CD8-positive, alpha-beta memory T cell (primary cell): ENCODE data around the gene TSPO. TPM values are rescaled to one million over a fixed set of nuclear protein-coding genes. Genes with fewer than 3 reads are reported as not detected.
A peak's percentile ranks its signal among the peaks of the same experiment; 100 is the strongest.

ENCODE experiments used
- CTCF ChIA-PET: fragments of 350-600 bp; sonication (Branson Sonifier 250); formaldehyde crosslinking; loops from one replicate; lab custom pipeline; 2021; ENCODE audit warnings: antibody characterized with exemption; lab: Charles Lee
- POLR2A ChIA-PET: fragments of 350-600 bp; sonication (Branson Sonifier 250); formaldehyde crosslinking; loops from one replicate; lab custom pipeline; 2021; ENCODE audit warnings: antibody characterized with exemption; lab: Charles Lee
- DNase-seq, 5 donors: peaks; one replicate each; pipeline versions ENCODE4 v3.0.0 to v3.0.0-alpha.2; 2020 to 2022; ENCODE audit warnings: mixed read lengths in 1 of 5
- H3K27ac ChIP-seq: one replicate; pipeline ENCODE4 v1.7.0; 2013; ENCODE audit warnings: low read depth, mild to moderate bottlenecking, low read length, moderate library complexity
- H3K27me3 ChIP-seq: 2 replicates; pipeline ENCODE4 v1.7.0; 2013; ENCODE audit warnings: low read length, mild to moderate bottlenecking; ENCODE audit not compliant: insufficient read depth, poor library complexity, severe bottlenecking
- H3K36me3 ChIP-seq: 2 replicates; pipeline ENCODE4 v1.7.0; 2013; ENCODE audit warnings: mild to moderate bottlenecking, low read length, moderate library complexity; ENCODE audit not compliant: insufficient read depth
- H3K4me1 ChIP-seq: 2 replicates; pipeline ENCODE4 v1.7.0; 2013; ENCODE audit warnings: mild to moderate bottlenecking, low read length, moderate library complexity; ENCODE audit not compliant: insufficient read depth
- H3K4me3 ChIP-seq: 2 replicates; pipeline ENCODE4 v1.7.0; 2013; ENCODE audit warnings: mild to moderate bottlenecking, low read length
- H3K9me3 ChIP-seq: 2 replicates; pipeline ENCODE4 v1.7.0; 2013; ENCODE audit warnings: mild to moderate bottlenecking, low read length
- H3K27ac Mint-ChIP-seq, 8 donors: one replicate each; pipeline ENCODE4 v1.8.0; 2020 to 2021; ENCODE audit warnings: mixed read lengths in 8 of 8, mild to moderate bottlenecking in 6 of 8, inconsistent platforms in 3 of 8, moderate library complexity in 3 of 8
- H3K27me3 Mint-ChIP-seq, 2 donors: one replicate each; pipeline ENCODE4 v1.8.0; 2020 to 2021; ENCODE audit warnings: mixed read lengths in 2 of 2, mild to moderate bottlenecking in 1 of 2, moderate library complexity in 1 of 2
- H3K36me3 Mint-ChIP-seq, 3 donors: one replicate each; pipeline ENCODE4 v1.8.0; 2020 to 2021; ENCODE audit warnings: mixed read lengths in 3 of 3, inconsistent platforms in 1 of 3, mild to moderate bottlenecking in 1 of 3
- H3K4me1 Mint-ChIP-seq, 3 donors: one replicate each; pipeline ENCODE4 v1.8.0; 2020 to 2021; ENCODE audit warnings: mixed read lengths in 3 of 3, inconsistent platforms in 1 of 3, mild to moderate bottlenecking in 1 of 3
- H3K4me3 Mint-ChIP-seq, 7 donors: one replicate each; pipeline ENCODE4 v1.8.0; 2020 to 2021; ENCODE audit warnings: mixed read lengths in 7 of 7, mild to moderate bottlenecking in 6 of 7, moderate library complexity in 4 of 7, inconsistent platforms in 2 of 7
- H3K9me3 Mint-ChIP-seq, 5 donors: one replicate each; pipeline ENCODE4 v1.8.0; 2020 to 2022; ENCODE audit warnings: mixed read lengths in 5 of 5, mild to moderate bottlenecking in 3 of 5, moderate library complexity in 2 of 5, inconsistent platforms in 1 of 5
- polyA plus RNA-seq: library from polyadenylated mRNA; unstranded; fragments of 300-500 nt; fragmentation: Illumina TruSeq; gene quantifications from one replicate; pipeline ENCODE4 v1.2.3, GENCODE V29; 2021
- total RNA-seq, 2 experiments: library from RNA; stranded (reverse); gene quantifications; one replicate each; pipeline ENCODE4 v1.2.3, GENCODE V29; 2021

The TSPO gene
- total and polyA plus RNA-seq, 3 experiments from 2014 or later, result 101 to 328 (median 105) TPM

DNA sequence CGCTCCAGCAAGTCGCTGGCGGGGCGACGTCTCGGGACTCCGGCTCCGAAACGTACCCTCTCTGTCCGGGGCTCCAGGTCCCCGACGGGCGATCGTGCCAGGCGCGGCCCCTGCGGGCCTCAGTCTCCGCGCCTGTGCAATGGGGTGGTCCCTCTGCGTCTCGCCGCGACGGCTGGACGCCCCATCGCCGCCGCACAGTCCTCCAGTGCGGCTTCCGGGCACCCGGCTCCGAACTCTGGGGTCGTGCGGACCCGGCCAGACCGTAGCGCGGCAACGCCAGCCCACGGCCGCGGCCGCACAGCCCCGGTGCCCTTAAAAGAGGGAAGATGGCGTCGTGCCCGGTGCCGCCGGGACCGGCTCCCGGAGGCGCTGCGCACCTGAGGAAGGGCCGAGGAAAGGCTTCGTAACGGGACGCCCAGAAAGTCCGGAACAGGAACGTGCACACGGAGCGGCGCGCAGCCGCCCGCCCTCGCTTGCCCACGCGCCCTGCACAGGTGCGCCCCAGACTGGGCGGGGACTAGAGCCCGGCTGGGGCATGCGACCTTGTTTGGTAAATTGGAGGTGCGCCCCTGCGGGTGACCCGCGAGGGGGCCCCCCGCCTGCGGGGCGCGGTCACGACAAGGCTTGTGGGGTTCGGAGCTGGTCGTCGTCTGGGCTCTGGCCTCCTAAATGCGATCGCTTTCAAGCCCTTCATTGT lies 40.3 kb upstream of the TSPO start:
- H3K27me3 ChIP-seq, result no peaks in the 10 kb centered on the region

DNA sequence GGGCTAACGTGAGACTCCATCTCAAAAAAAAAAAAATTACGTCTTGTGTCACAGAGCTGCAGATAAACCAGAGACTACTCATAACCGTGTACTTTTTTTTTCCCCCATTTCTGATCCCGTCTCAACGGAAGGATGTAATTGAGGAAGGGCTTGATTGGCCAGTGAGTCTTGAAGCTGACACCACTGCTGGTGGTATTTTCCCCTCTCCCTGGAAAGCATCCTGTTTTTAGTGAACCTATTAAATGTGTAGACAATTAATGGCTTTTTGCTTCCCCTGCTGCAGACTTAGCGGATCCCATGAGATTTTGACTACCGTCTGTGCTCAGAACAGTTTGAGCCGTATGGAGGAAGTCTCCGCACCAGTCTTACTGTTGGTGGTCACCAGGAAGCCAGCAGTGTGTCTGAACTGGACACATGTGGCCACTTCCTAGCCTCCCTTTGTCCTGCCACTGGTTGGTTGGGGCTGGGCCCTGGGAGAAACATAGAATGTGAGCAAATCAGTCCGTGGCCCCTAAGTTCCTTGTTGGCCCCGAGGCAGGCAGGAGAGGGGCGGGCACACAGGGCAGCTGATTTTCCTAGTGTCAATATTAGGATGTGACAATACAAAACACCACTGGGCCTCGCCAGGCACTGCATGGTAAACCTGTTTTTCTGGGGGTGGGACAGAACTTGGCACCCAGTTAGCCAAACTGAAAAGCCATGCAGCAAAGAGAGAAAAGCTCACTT lies 37.7 kb upstream of the TSPO start:
- H3K27ac Mint-ChIP-seq, result no peak overlapping the region
- no peak overlapping the region for H3K27ac ChIP-seq
- H3K27me3 ChIP-seq, result no peaks in the 10 kb centered on the region

More for the DNA sequence above, 40.3 kb upstream of the TSPO start:
- Mint-ChIP-seq H3K36me3 (no peaks in the 10 kb centered on the region), H3K27ac (peak overlapping the region in 4 of 8 donors; percentile 19 to 66 (median 53)), H3K4me3 (peak overlapping the region; percentile 74 to 85 (median 79)), H3K27me3 (no peaks in the 10 kb centered on the region), H3K9me3 (no peaks in the 10 kb centered on the region), H3K4me1 (peaks cover 5 to 10% (median 9%) of the 10 kb centered on the region in 3 donors)
- peaks cover 8% of the 10 kb centered on the region for H3K4me1 ChIP-seq
- H3K9me3 ChIP-seq, result no peaks in the 10 kb centered on the region
- no peak overlapping the region for H3K27ac ChIP-seq
- CTCF ChIA-PET, result interaction anchor here (1.1 to 1.2 kb wide), 2 partner anchors 18 to 27 kb away, joined by 3 to 4 read pairs; no protein-coding TSS in a partner anchor
- peak; percentile 24 to 63 (median 38) for DNase-seq
- no peaks in the 10 kb centered on the region for H3K36me3 ChIP-seq
- H3K4me3 ChIP-seq, result peak overlapping the region; percentile 66
- POLR2A ChIA-PET, result interaction anchor here (1.9 kb wide), 1 partner anchor 32 kb away, joined by 5 read pairs; the partner anchor contains the start of gene MCAT

DNA sequence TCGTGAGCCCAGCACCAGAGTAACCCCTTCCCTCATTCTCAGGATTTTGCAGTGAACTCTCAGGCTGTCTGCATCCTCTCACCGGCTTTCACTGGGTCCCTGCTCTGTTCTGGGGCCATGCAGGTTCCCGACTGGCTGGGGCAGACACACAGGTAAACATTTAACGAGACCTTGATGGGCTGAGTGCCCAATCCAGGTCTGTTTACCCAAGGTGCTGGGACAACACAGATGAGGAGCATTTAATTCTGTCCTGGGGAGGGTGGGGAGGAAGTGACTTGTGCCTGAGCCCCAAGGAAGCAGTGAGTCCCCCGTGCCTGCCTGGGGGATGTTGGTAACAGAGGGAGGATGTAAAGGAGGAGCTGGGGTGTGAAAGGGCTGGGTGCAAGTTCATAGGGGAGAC lies 36.4 kb upstream of the TSPO start:
- H3K27me3 Mint-ChIP-seq, result no peaks in the 10 kb centered on the region
- Histone ChIP-seq H3K27ac (no peak overlapping the region), H3K27me3 (no peaks in the 10 kb centered on the region), H3K4me1 (peaks cover 8% of the 10 kb centered on the region), H3K4me3 (no peak overlapping the region), H3K36me3 (no peaks in the 10 kb centered on the region), H3K9me3 (no peaks in the 10 kb centered on the region)
- no peaks in the 10 kb centered on the region for H3K9me3 Mint-ChIP-seq
- no peak for DNase-seq
- no peak overlapping the region for H3K4me3 Mint-ChIP-seq
- no peaks in the 10 kb centered on the region for H3K36me3 Mint-ChIP-seq
- POLR2A ChIA-PET, result no interaction called here
- peak overlapping the region in 1 of 8 donors; percentile 68 for H3K27ac Mint-ChIP-seq
- CTCF ChIA-PET, result no interaction called here
- peaks cover 5 to 10% (median 9%) of the 10 kb centered on the region in 3 donors for H3K4me1 Mint-ChIP-seq

More for the DNA sequence above, 37.7 kb upstream of the TSPO start:
- Mint-ChIP-seq H3K4me1 (peaks cover 5 to 10% (median 9%) of the 10 kb centered on the region in 3 donors), H3K36me3 (no peaks in the 10 kb centered on the region), H3K27me3 (no peaks in the 10 kb centered on the region), H3K9me3 (no peaks in the 10 kb centered on the region), H3K4me3 (peak overlapping the region in 3 of 7 donors; percentile 20 to 48 (median 38))
- CTCF ChIA-PET, result no interaction called here
- H3K36me3 ChIP-seq, result no peaks in the 10 kb centered on the region
- no peak for DNase-seq
- POLR2A ChIA-PET, result no interaction called here
- H3K4me3 ChIP-seq, result no peak overlapping the region
- peaks cover 8% of the 10 kb centered on the region for H3K4me1 ChIP-seq
- no peaks in the 10 kb centered on the region for H3K9me3 ChIP-seq

DNA sequence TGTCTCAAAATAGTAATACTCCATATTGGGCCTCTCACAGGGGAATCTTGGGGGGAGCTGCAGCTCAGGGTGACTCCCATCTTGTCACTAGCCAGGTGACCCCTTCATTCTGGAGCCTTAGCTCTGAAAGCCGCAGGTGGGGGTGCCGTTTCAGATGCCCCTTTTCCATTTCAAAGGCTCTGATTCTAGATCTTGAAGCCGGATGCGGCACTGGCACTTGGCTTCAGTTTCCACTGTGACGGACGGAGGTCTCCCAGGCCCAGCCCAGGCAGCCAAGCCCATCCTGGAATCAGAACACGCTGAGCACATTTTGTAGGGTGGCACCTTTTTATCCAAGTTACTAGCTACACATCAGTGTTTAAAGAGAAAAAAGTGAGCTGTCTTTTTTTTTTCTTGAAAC lies 34.4 kb upstream of the TSPO start:
- Mint-ChIP-seq H3K27me3 (no peaks in the 10 kb centered on the region), H3K4me1 (no peaks in the 10 kb centered on the region), H3K27ac (peak overlapping the region in 1 of 8 donors; percentile 29), H3K9me3 (no peaks in the 10 kb centered on the region), H3K4me3 (no peak overlapping the region), H3K36me3 (no peaks in the 10 kb centered on the region)
- Histone ChIP-seq H3K4me1 (no peaks in the 10 kb centered on the region), H3K4me3 (no peak overlapping the region), H3K27ac (no peak overlapping the region), H3K27me3 (no peaks in the 10 kb centered on the region), H3K36me3 (no peaks in the 10 kb centered on the region), H3K9me3 (no peaks in the 10 kb centered on the region)
- POLR2A ChIA-PET, result no interaction called here
- no peak for DNase-seq
- CTCF ChIA-PET, result no interaction called here

DNA sequence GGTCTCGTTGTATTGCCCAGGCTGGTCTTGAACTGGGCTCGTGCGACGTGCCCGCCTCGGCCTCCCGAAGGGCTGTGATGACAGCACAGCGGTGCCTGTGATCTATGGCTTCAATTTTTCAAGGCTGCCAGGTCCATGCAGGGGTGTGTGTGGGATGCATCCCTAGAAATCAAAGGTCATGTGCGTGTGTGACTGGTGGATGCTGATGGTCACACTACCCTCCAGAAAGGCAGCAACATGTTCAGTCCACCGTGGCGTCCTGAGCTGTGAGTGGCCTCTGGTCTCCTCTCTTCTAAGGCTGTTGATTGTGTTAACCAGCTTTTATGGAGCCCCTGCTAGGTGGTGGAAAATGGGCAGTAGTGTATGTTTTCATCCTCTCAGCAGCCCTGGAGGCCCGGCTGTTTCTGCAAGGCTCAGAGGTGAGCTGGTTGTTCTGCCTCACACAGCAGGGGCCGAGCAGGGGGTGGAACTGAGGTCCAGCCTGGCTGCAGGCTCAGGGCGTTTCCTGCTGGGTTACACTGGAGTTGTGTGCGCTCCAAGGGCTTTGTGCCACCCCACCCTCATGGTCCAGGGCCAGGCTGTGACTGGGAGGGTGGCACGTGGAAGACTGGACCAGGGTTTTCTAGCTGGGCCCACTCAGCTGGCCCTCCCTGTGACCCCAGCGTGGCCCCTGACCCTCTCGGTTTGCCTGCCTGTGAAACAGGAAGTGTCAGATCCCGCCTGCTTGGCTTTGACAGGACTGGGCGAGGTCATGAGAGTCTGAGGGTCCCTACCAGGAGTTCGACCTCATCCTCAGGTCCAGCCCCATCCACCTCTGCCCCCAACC lies 33.1 kb upstream of the TSPO start:
- Histone ChIP-seq H3K36me3 (no peaks in the 10 kb centered on the region), H3K4me3 (no peak overlapping the region), H3K27me3 (no peaks in the 10 kb centered on the region), H3K9me3 (no peaks in the 10 kb centered on the region), H3K4me1 (no peaks in the 10 kb centered on the region), H3K27ac (no peak overlapping the region)
- CTCF ChIA-PET, result no interaction called here
- H3K36me3 Mint-ChIP-seq, result no peaks in the 10 kb centered on the region
- H3K9me3 Mint-ChIP-seq, result no peaks in the 10 kb centered on the region
- H3K27me3 Mint-ChIP-seq, result no peaks in the 10 kb centered on the region
- POLR2A ChIA-PET, result no interaction called here
- H3K27ac Mint-ChIP-seq, result peak overlapping the region in 1 of 8 donors; percentile 57
- no peak overlapping the region for H3K4me3 Mint-ChIP-seq
- H3K4me1 Mint-ChIP-seq, result no peaks in the 10 kb centered on the region
- no peak for DNase-seq

DNA sequence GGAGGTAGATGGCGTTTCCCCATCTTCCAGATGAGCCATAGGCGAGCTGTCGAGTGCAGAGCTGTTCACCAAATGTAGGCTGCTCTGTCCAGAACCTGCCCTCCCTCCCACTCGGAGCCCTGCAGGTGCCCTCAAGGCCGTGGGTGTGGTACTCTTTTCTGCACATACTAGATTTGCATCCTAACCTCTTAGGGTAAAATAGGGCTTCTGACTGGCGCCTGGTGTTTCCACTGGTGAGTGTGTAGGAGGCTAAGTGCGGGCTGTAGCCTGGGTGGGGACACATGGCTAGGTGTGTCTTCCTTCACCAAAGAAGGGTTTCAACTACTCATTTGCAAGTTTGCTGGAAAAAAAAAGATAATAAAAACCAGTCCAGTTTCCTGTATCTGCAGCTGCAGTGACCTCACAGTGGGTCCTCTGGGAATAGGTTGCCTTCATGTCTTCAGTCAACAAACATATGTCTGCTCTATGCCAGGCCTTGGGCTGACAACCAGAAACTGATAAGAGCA lies 32.4 kb upstream of the TSPO start:
- H3K27ac ChIP-seq, result no peak overlapping the region

DNA sequence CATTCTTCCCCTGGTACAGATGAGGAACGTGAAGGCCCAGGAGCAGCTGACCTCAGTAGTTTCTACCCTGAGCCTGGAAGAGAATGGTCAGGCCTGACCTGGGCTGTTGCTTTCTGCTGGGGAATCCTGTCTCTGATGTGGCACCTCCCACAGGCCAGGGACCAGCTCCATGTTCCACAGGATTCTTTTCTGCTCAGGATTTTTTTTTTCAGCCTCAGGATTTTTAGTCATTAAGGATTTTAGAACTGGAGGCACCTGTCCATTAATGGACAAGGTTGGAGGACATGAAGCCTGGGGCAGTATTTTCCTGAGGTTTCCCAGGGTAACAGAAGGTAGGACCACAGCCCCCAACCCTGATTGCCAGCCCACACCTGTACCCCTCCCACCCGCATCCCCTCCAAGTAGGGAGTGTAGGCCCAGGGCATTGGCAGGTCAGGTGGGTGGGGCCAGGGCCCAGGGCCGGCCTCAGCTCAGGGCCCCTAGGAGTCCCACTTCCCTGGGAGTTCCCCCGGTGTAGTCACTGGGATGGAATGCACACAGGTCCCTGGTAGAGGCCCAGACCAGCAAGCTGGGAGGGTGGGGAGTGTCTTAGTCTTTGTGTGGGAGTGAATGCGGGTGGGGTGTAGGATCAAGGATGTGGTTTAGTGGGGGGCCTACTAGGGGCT lies 24.7 kb upstream of the TSPO start:
- Histone ChIP-seq H3K4me1 (no peaks in the 10 kb centered on the region), H3K27me3 (no peaks in the 10 kb centered on the region), H3K27ac (no peak overlapping the region), H3K9me3 (no peaks in the 10 kb centered on the region), H3K36me3 (no peaks in the 10 kb centered on the region), H3K4me3 (no peak overlapping the region)
- H3K4me3 Mint-ChIP-seq, result no peak overlapping the region
- H3K36me3 Mint-ChIP-seq, result peaks cover 0 to 1% (median 0%) of the 10 kb centered on the region in 3 donors
- ChIA-PET CTCF (no interaction called here), POLR2A (no interaction called here)
- H3K9me3 Mint-ChIP-seq, result no peaks in the 10 kb centered on the region
- no peak overlapping the region for H3K27ac Mint-ChIP-seq
- H3K27me3 Mint-ChIP-seq, result peaks cover 0 to 1% of the 10 kb centered on the region in 2 donors
- DNase-seq, result no peak
- H3K4me1 Mint-ChIP-seq, result peaks cover 0 to 3% (median 0%) of the 10 kb centered on the region in 3 donors

More for the DNA sequence above, 32.4 kb upstream of the TSPO start:
- Mint-ChIP-seq H3K36me3 (no peaks in the 10 kb centered on the region), H3K4me3 (no peak overlapping the region), H3K27me3 (no peaks in the 10 kb centered on the region), H3K9me3 (no peaks in the 10 kb centered on the region), H3K27ac (no peak overlapping the region), H3K4me1 (no peaks in the 10 kb centered on the region)
- Histone ChIP-seq H3K4me1 (no peaks in the 10 kb centered on the region), H3K27me3 (no peaks in the 10 kb centered on the region), H3K36me3 (no peaks in the 10 kb centered on the region), H3K4me3 (no peak overlapping the region), H3K9me3 (no peaks in the 10 kb centered on the region)
- POLR2A ChIA-PET, result no interaction called here
- CTCF ChIA-PET, result no interaction called here
- no peak for DNase-seq
